T-helper 22 cell (primary cell): ENCODE results near the gene FGD6.
"Not testable (repeated sequence)": the region's sequence is repeated elsewhere in the genome, so short reads cannot be mapped to it uniquely, and the experiment has no call there.

Experiments used
- DNase-seq: peaks from one replicate; pipeline ENCODE4 v3.0.0-alpha.2; 2020; ENCODE audit warnings: low read depth

FGD6 gene

DNA sequence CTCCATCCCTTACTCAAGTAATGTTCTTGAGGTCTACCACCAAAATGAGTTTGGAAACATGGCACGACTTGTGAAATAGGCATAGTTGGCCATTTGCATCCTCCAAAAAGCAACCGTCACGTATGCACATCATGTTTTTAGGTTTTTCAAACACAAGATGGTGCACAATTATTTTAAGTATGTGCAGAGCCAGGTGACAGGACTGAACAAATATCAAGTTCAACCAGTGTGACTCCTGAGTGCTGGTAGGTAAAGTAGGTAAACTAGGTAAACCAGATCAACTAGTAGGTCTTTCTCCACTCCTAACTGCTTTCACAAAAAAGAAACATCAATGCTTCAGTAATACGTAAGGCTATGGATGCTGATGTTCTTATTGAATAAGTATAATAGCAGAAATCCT lies 39.1 kb downstream of the FGD6 start:
- no peak for DNase-seq

DNA sequence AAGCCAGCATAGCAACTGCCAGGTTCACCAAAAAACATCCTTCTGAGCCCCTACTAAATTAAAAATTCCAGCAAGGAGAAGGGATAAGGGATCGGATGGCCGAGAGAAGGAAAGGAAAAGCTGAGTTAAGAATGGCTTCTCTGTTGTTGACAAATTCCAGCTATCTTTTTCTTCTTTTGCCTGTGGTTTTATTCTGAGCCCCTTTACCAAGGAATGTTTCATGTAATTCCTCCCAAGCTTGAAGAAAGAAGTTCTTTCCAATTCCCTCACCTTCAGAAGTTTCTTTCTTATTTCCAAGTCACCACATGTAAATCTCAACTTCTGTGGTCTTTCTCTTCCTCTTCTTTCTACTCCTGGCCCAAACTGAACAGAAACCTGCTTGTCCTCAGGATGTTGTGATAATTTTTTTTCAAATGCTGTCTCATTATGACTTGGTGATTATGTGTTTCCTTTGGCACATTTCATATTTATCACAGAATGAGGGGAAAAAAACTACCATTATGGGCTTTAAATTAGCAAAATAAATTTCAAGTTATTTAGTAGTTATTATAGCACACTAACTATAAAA lies 40.0 kb downstream of the FGD6 start:
- no peak for DNase-seq

DNA sequence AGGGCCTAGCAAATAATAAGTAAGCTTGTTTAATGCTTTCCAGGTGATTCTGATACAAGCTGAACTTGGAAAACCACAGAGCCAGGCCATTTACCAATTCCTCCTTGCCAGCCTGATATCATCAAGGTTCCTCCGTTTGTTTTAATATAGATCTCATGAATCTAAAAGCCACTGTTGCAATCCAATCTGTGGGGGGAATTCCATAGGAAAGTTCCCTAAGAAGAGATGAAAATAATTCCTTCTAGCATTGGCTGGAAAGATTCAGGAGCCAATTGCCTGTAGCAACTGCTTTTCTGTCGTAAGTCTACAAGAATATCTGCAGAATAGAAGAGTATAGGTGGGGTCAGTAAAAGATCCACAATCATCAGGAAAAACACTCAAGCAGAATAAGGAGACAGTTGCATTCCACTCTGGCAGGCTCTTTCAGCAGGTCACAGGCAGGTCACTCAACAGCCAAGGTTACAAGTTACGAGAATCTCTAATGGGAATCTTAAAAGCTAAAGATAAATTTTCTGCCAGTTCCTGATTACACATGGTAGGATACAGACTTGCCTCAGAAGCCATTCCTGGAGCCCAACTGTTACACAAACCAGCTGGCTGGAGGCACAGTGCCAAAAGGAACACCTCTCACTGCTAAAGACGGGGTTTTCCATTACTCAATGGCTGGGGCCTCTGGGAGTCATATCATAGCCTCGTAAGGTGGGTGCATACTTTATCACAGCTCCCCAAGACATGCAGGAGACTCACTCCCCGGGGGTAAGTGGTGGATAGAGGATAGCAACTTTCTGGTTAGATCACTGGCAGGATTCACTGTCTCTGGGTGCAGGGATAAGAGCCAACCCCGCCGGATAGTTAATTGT lies 43.6 kb downstream of the FGD6 start:
- DNase-seq: no peak

DNA sequence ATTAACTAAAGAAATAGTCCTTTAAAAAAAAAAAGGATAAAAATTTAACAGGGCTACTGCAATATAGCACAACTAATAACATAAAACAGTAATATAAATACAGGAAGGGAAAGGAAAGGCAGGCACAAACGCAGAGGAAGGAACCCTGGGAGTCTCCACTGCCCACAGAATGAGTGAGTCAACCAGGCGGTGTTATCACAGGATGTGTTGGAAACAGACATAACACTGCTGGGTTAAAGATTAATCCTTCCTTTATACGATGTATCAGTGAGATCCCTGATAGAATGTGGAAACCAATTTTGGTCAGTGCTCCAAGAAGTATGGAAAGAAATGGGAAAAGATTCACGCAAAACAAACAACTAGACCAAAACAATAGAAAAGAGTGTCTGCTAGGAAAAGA lies 47.9 kb downstream of the FGD6 start:
- no peak for DNase-seq

DNA sequence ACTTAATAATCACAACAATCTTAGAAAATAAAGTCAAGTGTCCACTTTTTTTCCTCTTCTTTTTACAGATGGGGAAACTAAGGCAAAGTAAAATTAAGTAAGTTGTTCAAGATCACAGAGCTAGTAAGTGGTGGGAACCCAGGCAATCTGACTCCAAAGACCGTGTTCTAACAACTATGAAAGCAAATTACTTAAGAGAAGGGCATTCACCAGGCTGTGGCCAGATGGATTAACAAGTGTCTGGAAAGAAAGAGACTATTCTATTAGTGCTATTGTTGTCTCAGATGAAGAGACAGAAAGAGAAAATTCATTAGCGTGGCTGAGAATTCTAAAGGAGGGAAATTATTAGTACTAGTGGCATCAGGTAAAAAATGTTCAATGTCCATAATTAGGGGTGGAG lies 48.5 kb downstream of the FGD6 start:
- DNase-seq: no peak

DNA sequence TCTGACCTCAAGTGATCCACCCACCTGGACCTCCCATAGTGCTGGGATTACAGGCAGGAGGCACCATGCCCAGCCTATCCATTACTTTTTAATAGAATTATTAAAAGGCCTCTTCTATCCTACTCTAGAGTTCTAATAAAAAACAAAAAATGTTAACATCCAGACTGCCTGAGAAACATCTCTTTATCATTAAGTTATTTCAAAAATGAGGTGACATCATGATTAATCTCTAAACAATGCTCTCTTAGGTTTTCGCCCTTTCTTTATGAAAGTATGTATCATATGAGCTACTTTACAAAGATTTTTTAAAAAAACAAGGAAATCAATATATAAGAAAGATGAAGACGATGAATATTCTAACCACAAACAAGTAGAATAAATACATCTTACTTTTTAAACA lies 52.6 kb downstream of the FGD6 start:
- DNase-seq: no peak

DNA sequence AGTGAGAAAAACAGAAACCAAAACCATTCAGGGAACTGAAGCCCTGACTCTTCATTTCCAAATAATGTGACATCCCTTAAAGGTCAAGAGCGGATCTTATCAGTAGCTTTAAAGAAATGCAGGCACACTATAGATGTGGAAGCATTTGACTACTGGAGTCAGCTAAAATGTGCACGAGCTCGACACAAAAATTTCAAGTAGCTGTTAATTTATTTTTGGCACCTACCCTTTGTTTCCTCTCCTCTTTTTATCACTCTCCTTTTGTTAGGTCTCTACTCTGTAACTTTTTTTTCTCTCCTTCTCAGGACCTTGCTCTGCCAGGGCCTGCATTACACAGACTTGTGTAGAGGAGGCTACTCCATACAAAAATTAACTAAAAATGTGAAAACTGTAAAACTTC lies 58.3 kb downstream of the FGD6 start:
- no peak for DNase-seq

DNA sequence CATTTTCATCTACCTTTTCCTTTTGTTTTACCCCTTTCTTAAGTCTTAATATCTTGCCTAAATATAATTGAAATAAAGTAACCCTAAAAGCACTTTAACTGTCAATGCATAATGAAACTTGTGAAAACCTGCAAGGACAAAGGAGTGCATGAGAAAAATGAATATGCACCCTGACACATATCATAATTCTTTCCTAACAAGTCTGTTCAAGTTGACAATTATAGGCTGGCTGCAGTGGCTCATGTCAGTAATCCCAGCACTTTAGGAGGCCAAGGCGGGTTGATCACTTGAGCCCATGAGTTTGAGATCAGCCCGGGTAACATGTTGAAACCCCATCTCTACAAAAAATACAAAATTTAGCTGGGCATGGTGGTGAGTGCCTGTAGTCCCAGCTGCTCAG lies 65.4 kb downstream of the FGD6 start:
- no peak for DNase-seq

DNA sequence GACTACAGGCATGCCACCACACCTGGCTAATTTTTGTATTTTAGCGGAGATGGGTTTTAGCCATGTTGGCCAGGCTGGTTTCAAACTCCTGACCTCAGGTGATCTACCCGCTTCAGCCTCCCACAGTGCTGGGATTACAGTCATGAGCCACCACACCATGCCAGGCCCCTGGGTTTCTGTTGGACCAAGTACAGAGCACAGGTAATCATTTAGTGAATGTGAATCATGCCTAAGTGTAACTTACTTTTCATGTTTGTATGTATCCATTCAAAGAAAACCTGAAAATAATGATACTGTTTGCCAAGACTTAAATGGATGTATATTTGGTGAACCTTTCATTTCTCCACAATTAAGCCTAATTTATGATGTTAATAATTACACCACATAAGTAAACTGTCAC lies 65.9 kb downstream of the FGD6 start:
- DNase-seq: no peak

DNA sequence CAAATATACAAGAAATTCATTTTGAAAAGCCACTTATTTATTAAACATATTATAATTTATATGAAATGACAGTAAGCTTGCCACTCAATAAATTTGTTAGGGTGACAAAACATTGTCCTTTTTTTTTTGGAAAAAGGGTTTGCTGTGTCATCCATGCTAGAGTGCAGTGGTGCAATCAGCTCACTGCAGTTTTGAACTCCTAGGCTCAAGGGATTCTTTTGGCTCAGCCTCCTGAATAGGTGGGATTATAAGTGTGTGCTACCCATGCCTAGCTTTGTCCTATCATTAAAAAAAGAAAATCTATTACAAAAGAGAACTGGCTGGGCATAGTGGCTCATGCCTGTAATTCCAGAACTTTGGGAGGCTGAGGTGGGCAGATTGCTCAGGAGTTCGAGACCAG lies 66.8 kb downstream of the FGD6 start:
- no peak for DNase-seq

DNA sequence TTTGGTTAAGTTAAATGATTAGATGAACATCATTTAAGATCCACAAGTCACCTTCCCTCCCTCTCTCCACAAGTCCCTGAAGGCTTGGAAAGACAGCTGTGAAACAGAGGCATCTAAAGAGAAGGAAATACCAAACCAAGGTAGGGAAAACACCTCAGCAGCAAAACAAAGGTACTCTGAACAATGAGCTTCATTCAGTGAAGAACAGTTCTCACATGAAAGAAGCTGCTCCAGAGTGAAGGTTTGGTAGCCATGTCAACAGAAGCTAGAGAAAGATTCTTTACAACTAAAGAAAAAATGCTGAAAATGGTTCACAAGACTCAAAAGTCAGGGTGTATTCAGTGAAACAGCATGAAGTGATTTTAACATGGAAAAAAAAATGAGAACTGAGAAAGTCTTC lies 69.4 kb downstream of the FGD6 start:
- DNase-seq: no peak

DNA sequence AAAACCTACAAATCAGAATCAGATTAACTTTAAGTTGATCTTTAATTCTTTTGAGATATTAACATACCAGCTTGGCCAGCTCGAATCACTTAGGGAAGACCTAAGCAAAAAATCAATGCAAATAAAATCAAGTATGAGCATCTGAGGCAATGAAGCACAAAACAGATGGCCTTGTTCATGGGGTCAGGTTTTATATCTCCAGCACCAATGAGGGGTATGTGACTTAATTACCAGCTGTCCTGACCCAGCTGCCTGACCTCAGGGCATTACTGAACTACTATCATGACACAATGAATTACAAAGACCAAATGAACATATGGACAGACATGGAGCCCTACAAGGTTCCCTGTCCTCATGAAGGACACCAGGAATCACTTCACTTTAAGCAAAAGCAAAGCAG lies 70.5 kb downstream of the FGD6 start:
- DNase-seq: no peak

DNA sequence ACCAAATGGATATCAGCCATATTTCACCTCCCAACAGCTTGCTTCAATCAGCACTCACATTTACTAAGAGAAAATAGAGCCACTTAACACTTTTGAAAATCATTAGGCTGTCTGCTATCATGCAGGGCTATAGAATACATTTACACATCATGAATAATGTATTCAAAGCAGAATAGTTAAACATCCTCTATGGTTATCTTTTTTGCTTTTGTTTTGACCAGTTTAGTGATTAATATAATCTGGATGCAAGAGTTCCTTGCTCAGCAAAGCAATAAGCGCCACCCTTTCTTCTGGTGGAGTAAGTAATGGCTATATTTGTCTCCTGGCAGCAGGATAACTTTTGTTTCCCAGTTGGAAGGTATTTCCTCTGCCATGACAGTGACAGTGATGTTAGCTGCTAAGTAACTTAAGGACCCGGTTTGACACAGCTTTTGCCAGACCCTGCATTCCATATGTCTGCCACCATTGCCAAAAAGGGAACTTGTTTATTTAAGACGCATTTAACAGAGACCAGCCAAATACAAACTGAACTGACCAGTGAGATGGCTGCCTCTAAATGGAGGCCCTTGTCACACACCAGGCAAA lies 73.6 kb downstream of the FGD6 start:
- DNase-seq: no peak

DNA sequence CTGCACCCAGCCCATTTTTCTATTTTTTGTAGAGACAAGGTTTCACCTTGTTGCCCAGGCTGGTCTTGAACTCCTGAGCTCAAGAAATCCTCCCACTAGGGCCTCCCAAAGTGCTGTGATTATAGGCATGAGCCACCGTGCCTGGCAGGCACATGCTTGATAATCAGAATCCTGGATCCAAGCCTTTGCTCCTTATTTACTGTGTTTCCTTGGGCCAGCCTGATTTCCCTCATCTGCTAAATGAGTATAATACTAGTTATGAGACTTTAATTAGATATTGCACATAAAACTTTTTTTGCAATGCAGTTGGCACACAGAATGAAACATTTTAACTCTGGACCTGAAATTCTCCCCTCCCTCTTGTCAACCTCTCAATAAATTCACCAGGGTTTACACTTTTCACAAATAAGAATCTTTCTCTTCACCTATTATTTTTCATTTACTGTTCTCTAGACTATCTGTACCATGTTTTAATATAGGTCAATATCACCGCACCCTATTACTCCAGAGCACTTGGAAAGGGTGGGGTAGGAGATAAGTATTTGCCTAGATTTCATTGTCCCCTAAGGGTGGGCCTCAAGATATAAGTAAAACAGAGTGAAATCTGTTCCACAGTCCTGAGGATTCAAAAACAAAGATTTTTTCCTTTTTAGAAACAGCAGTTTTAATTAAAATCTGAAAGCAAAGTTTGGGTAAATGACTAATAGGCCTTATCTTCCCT lies 74.7 kb downstream of the FGD6 start:
- no peak for DNase-seq

DNA sequence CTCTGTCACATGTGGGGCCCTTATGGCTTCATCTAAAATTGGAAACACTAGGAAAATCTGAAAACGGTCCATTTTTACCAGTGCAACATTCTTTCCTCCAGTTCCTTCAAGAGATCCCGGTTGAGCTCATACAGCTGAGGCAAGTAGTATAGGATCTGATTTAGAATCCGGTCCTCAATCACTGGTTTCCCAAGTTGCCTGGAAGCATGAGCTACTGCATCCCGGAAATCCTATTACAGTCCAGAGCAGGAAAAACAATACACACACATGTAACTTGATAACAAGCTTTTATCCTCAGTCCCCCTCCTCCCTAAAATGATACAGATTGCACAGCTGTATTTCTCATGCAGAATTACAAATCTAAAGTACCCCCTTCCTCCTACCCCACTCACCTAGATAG lies 76.0 kb downstream of the FGD6 start:
- DNase-seq: no peak

DNA sequence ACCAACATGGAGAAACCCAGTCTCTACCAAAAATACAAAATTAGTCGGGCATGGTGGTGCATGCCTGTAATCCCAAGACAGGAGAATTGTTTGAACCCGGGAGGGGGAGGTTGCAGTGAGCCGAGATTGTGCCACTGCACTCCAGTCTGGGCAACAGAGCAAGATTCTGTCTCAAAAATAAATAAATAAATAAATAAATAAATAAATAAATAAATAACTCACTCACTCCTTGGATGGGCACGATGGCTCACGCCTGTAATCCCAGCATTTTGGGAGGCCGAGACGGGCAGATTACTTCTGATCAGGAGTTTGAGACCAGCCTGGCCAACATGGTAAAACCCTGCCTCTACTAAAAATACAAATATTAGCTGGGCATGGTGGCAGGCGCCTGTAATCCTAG lies 79.2 kb downstream of the FGD6 start:
- not testable (repeated sequence) for DNase-seq

DNA sequence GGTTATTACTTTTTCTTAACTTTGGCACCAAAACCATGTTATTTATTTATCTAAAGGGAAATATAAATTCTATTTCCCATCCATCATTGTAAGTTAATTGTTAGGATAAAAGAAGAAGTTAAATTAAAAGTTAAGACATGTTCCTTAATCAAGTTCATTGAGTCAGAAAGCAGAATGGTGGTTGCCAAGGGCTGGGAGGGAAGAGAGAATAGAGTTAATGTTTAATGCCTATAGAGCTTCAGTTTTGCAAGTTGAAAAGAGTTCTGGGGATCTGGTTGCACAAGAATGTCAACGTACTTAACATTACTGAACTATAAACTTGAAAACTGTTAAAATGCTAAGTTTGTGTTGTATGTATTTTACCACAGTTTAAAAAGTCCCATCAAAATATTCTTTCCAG lies 80.7 kb downstream of the FGD6 start:
- no peak for DNase-seq

DNA sequence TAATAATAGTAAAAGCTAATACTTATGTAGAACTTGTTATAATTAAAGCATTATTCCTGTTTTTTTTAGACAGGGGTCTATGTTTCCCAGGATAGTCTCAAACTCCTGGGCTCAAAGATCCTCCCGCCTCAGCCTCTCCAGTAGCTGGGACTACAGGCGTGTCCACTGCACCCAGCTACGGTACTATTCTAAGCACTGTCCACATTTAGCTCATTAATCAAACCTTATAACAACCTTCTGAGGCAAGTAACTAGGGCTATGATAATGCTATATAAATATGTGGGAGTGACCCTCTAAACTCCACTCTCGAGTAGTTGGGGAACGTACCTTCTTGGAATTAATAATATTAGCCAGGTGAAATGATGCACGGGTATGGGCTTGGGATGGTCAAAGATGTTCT lies 83.2 kb downstream of the FGD6 start:
- no peak for DNase-seq

DNA sequence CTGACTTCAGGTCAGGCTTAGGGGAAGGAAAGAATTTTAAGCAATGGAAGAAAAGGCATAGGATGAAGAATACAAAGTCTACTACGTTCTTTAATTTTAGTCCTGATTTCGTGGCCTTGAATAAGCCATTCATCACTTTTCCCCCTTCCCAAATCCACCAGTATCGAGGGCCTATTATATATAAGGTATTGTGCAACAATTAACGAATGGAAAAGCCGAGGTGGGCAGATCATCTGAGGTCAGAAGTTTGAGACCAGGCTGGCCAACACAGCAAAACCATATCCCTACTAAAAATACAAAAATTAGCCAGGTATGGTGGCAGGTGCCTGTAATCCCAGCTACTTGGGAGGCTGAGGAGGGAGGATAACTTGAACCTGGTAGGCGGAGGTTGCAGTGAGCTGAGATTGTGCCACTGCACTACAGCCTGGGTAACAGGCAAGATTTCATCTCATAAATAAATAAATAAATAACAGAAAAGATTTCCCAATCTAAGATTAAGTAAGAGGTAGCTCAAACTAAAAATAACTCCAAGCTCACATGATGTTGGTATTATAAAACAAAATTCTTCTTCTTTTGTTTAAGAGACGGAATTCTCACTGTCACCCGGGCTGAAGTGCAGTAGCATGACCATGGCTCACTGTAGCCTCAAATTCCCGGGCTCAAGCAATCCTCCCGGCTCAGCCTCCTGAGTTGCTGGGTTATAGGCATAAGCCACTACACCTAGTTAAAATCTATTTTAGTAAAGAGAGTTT lies 85.5 kb downstream of the FGD6 start:
- DNase-seq: no peak

DNA sequence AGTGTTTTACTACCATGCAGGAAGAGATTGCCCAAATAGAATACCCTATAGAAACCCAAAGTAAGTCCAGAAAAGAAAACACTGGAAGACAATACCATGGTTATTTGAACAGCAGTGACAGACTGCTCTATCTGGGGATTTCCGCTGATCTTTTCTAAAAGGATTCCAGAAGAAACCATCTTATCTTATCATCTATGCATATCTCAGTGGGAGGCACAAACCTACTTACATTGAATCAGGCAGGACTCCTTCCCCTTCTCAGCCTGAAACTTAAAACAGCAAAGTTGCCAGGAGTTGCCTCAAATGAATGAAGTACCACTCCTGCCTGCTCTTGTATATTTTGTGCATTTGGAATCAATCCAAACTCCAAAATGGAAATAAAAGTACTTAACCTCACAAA lies 87.2 kb downstream of the FGD6 start:
- no peak for DNase-seq

DNA sequence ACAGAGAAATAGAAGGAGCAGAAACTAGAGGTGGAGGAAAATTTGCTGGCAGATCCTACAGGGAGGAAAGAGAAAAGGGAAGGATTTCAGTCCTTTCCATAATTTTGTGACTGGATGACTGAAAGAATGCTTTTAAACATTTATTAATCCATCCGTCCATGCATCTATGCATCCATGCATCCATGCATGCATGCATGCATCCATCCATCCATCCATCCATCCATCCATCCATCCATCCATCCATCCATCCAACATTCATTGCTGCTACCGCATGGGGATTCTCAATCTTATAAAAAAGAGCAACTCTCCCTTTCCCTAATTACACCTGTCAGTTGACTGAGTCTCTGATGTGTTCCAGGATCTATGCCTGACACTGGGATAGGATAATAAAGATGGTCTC lies 88.2 kb downstream of the FGD6 start:
- no peak for DNase-seq

DNA sequence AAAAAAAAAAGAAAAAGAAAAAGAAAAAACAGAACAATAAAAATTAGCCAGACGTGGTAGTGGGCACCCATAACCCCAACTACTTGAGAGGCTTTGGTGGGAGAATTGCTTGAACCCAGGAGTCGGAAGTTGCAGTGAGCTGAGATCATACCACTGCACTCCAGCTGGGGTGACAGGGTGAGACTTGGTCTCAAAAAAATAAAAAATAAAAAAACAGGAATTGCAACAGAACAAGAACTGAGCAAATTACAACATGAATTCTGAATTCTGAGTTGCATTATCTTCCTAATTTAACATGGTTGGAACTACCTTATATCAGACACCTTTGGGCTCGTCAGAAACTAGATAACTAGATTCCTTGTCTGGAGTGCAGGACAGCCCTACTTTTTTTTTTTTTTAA lies 90.5 kb downstream of the FGD6 start:
- no peak for DNase-seq
